H1 (cell line): ENCODE results near the gene CTIF. TPM values are rescaled to one million over a fixed set of nuclear protein-coding genes. Genes with fewer than 3 reads are reported as not detected.

Experiments
- CTCF ChIA-PET: fragments of 300-600 bp; sonication (Branson Sonifier 250); formaldehyde crosslinking; loops from one replicate; lab custom pipeline; 2021; ENCODE audit not compliant: partially characterized antibody; lab: Charles Lee
- POLR2A ChIA-PET: fragments of 300-600 bp; sonication (Branson Sonifier 250); formaldehyde crosslinking; loops from one replicate; lab custom pipeline; 2021; ENCODE audit warnings: inconsistent platforms; ENCODE audit not compliant: partially characterized antibody; lab: Charles Lee
- DNase-seq, 2 experiments: peaks; one replicate each; pipeline versions ENCODE4 v3.0.0 to v3.0.0-alpha.2; 2010 to 2022; ENCODE audit warnings: low spot score in 2 of 2, low read depth in 1 of 2, mixed read lengths in 1 of 2
- FAIRE-seq: peaks from 2 replicates; lab custom pipeline; 2011; peaks lifted over from hg19 to GRCh38; lab: Jason Lieb, UNC
- H2AFZ ChIP-seq: 2 replicates; pipeline ENCODE4 v1.8.1; 2012; ENCODE audit warnings: low read length, inconsistent platforms
- H2AK5ac ChIP-seq: 2 replicates; pipeline ENCODE4 v1.6.1; 2013; ENCODE audit warnings: low read depth, low read length
- H2BK120ac ChIP-seq: replicated peaks from 2 replicates; pipeline ENCODE3; 2013; ENCODE audit warnings: low read depth, low read length, inconsistent platforms
- H2BK12ac ChIP-seq: 2 replicates; pipeline ENCODE4 v1.6.1; 2013; ENCODE audit warnings: low read depth, low read length
- H2BK15ac ChIP-seq: 2 replicates; pipeline ENCODE4 v1.6.1; 2013; ENCODE audit warnings: low read length
- H2BK20ac ChIP-seq: 2 replicates; pipeline ENCODE4 v1.6.1; 2013; ENCODE audit warnings: low read length
- H2BK5ac ChIP-seq: 2 replicates; pipeline ENCODE4 v1.6.1; 2013; ENCODE audit warnings: low read depth, low read length
- H3K14ac ChIP-seq: 2 replicates; pipeline ENCODE4 v1.6.1; 2013; ENCODE audit warnings: inconsistent platforms; ENCODE audit not compliant: insufficient read length
- H3K18ac ChIP-seq: 2 replicates; pipeline ENCODE4 v1.6.1; 2013; ENCODE audit warnings: low read length; ENCODE audit errors: extremely low read depth
- H3K23ac ChIP-seq: 2 replicates; pipeline ENCODE4 v1.6.1; 2013; ENCODE audit warnings: inconsistent platforms; ENCODE audit not compliant: insufficient read length
- H3K23me2 ChIP-seq: 2 replicates; pipeline ENCODE4 v1.6.1; 2013; ENCODE audit warnings: low read depth, low read length
- H3K27ac ChIP-seq: 2 replicates; pipeline ENCODE4 v1.6.1; 2011; ENCODE audit warnings: low read depth, low read length, inconsistent platforms
- H3K27me3 ChIP-seq, 4 experiments: replicated peaks in 1 of 4; 1 replicate in 1 of 4; 2 replicates in 3 of 4; pipeline versions ENCODE4 v1.6.1 to v1.8.1; 2011 to 2013; ENCODE audit warnings: low read length in 3 of 4, mild to moderate bottlenecking in 3 of 4, inconsistent platforms in 2 of 4, mixed read lengths in 2 of 4, moderate library complexity in 1 of 4; ENCODE audit not compliant: control insufficient read depth in 3 of 4, insufficient read depth in 3 of 4; ENCODE audit errors: extremely low read depth in 1 of 4
- H3K36me3 ChIP-seq, 4 experiments: 2 replicates each; pipeline versions ENCODE4 v1.6.1 to v1.8.1; 2011 to 2013; ENCODE audit warnings: mild to moderate bottlenecking in 4 of 4, low read length in 3 of 4, moderate library complexity in 2 of 4, control low read depth in 1 of 4, inconsistent platforms in 1 of 4; ENCODE audit not compliant: insufficient read depth in 4 of 4, control insufficient read depth in 2 of 4
- H3K4ac ChIP-seq: replicated peaks from 2 replicates; pipeline ENCODE3; 2013; ENCODE audit warnings: low read length, low read depth, mixed read lengths, inconsistent platforms; ENCODE audit not compliant: insufficient read length
- H3K4me1 ChIP-seq, 4 experiments: replicated peaks in 1 of 4; 1 replicate in 1 of 4; 2 replicates in 3 of 4; pipeline versions ENCODE4 v1.6.1 to v1.8.1; 2011 to 2013; ENCODE audit warnings: low read length in 3 of 4, inconsistent platforms in 2 of 4, mixed read lengths in 1 of 4; ENCODE audit not compliant: insufficient read depth in 4 of 4, control insufficient read depth in 3 of 4
- H3K4me2 ChIP-seq, 2 experiments: 2 replicates each; pipeline versions ENCODE4 v1.6.1 to v1.8.1; 2011 to 2013; ENCODE audit warnings: low read depth in 2 of 2, low read length in 2 of 2, control low read depth in 1 of 2, inconsistent platforms in 1 of 2, mild to moderate bottlenecking in 1 of 2; ENCODE audit not compliant: insufficient read depth in 1 of 2
- H3K4me3 ChIP-seq, 4 experiments: fragments of 200-600, 300-600 bp in 1 of 4; sonication (generic), shearing (Covaris generic), sonication (Bioruptor Twin) in 1 of 4; 2 replicates each; pipeline versions ENCODE4 v1.5.1 to v1.8.1; 2011 to 2016; ENCODE audit warnings: low read length in 4 of 4, low read depth in 3 of 4, control low read depth in 2 of 4, inconsistent platforms in 2 of 4, mild to moderate bottlenecking in 2 of 4, mixed read lengths in 1 of 4, moderate library complexity in 1 of 4; ENCODE audit not compliant: insufficient read depth in 2 of 4; ENCODE audit errors: extremely low read depth in 1 of 4
- H3K56ac ChIP-seq: replicated peaks from 2 replicates; pipeline ENCODE3; 2013; ENCODE audit warnings: low read depth, mild to moderate bottlenecking, mixed read lengths, low read length, inconsistent platforms; ENCODE audit not compliant: insufficient read length
- H3K79me1 ChIP-seq: 2 replicates; pipeline ENCODE4 v1.6.1; 2013; ENCODE audit warnings: low read depth, low read length, control low read depth
- H3K79me2 ChIP-seq, 2 experiments: 2 replicates each; pipeline versions ENCODE4 v1.6.1 to v1.8.1; 2012 to 2013; ENCODE audit warnings: low read length in 2 of 2, mild to moderate bottlenecking in 2 of 2, inconsistent platforms in 1 of 2; ENCODE audit not compliant: insufficient read depth in 2 of 2, control insufficient read depth in 1 of 2
- H3K9ac ChIP-seq, 4 experiments: replicated peaks in 1 of 4; 1 replicate in 1 of 4; 2 replicates in 3 of 4; pipeline versions ENCODE4 v1.6.1 to v1.8.1; 2011 to 2013; ENCODE audit warnings: low read depth in 3 of 4, low read length in 3 of 4, control low read depth in 2 of 4, mild to moderate bottlenecking in 2 of 4, moderate library complexity in 2 of 4, inconsistent platforms in 1 of 4; ENCODE audit errors: extremely low read depth in 1 of 4
- H3K9me3 ChIP-seq, 2 experiments: 2 replicates each; pipeline versions ENCODE4 v1.6.1 to v1.8.1; 2012 to 2013; ENCODE audit warnings: mild to moderate bottlenecking in 2 of 2, moderate library complexity in 2 of 2, control low read depth in 1 of 2, inconsistent platforms in 1 of 2, low read depth in 1 of 2, low read length in 1 of 2, mixed read lengths in 1 of 2; ENCODE audit not compliant: insufficient read depth in 2 of 2
- H4K20me1 ChIP-seq, 2 experiments: replicated peaks in 1 of 2; 2 replicates each; pipeline versions ENCODE3 to v1.8.1; 2011 to 2013; ENCODE audit warnings: inconsistent platforms in 2 of 2, low read length in 2 of 2, mild to moderate bottlenecking in 1 of 2; ENCODE audit not compliant: insufficient read depth in 2 of 2, control insufficient read depth in 1 of 2
- H4K5ac ChIP-seq: 2 replicates; pipeline ENCODE4 v1.6.1; 2013; ENCODE audit warnings: low read length, low read depth, mixed read lengths, inconsistent platforms; ENCODE audit not compliant: insufficient read length
- H4K8ac ChIP-seq: 2 replicates; pipeline ENCODE4 v1.8.0; 2013; ENCODE audit warnings: mild to moderate bottlenecking, moderate library complexity, low read length, inconsistent platforms; ENCODE audit not compliant: insufficient read depth; ENCODE audit errors: extremely low read depth
- H4K91ac ChIP-seq: replicated peaks from 2 replicates; pipeline ENCODE3; 2013; ENCODE audit warnings: low read length, mixed read lengths, inconsistent platforms; ENCODE audit not compliant: insufficient read length
- BACH1 ChIP-seq: IDR thresholded peaks from 2 replicates; pipeline ENCODE4 v1.6.1; 2012; ENCODE audit warnings: low read length, improper control_type of control experiment
- FOSL1 ChIP-seq: IDR thresholded peaks from 2 replicates; pipeline ENCODE4 v1.6.1; 2011; ENCODE audit warnings: mild to moderate bottlenecking, low read depth, low read length, moderate library complexity; ENCODE audit not compliant: insufficient read depth
- KDM5A ChIP-seq: fragments of 200-600 bp; IDR thresholded peaks from 2 replicates; pipeline ENCODE4 v1.7.1; 2012; ENCODE audit warnings: mild to moderate bottlenecking, low read length, inconsistent platforms, mixed read lengths
- NANOG ChIP-seq: IDR thresholded peaks from 2 replicates; pipeline ENCODE4 v1.6.1; 2011; ENCODE audit warnings: low read length, low read depth, mild to moderate bottlenecking, inconsistent platforms; ENCODE audit not compliant: insufficient read depth, poor library complexity, severe bottlenecking
- NRF1 ChIP-seq: IDR thresholded peaks from 2 replicates; pipeline ENCODE4 v1.6.1; 2011; ENCODE audit warnings: mild to moderate bottlenecking, low read depth, low read length, improper control_type of control experiment
- RXRA ChIP-seq: IDR thresholded peaks from 2 replicates; pipeline ENCODE4 v1.6.1; 2011; ENCODE audit warnings: low read depth, mild to moderate bottlenecking, low read length, moderate library complexity; ENCODE audit not compliant: insufficient read depth
- SAP30 ChIP-seq: fragments of 300-600 bp; sonication (generic); IDR thresholded peaks from 2 replicates; pipeline ENCODE4 v1.7.1; 2012; ENCODE audit warnings: low read length, moderate library complexity, mild to moderate bottlenecking, inconsistent platforms; ENCODE audit not compliant: insufficient read depth, insufficient replicate concordance
- TBP ChIP-seq: IDR thresholded peaks from 2 replicates; pipeline ENCODE4 v1.6.1; 2011; ENCODE audit warnings: low read depth, low read length, improper control_type of control experiment
- TEAD4 ChIP-seq: IDR thresholded peaks from 2 replicates; pipeline ENCODE4 v1.6.1; 2012; ENCODE audit warnings: low read depth, low read length, inconsistent platforms, mixed read lengths
- ZNF274 ChIP-seq: IDR thresholded peaks from 2 replicates; pipeline ENCODE4 v1.7.0; 2012; ENCODE audit warnings: low read length, borderline replicate concordance; ENCODE audit errors: extremely low read depth
- WGBS, 2 experiments: shearing (Covaris generic) in 1 of 2; methylation state at CpG; one replicate each; pipeline versions ENCODE4 v1.1.6 to v1.1.7; 2013 to 2015; ENCODE audit warnings: low lambda C conversion rate in 2 of 2, mixed read lengths in 2 of 2, inconsistent platforms in 1 of 2, low coverage in 1 of 2, missing lambda C conversion rate in 1 of 2; ENCODE audit not compliant: insufficient replicate concordance in 2 of 2, insufficient coverage in 1 of 2, insufficient read length in 1 of 2; ENCODE audit errors: extremely low coverage in 1 of 2, missing lambda C conversion rate in 1 of 2; 5-methylcytosine and 5-hydroxymethylcytosine counted together
- polyA plus RNA-seq, 7 experiments: library from polyadenylated mRNA; depleted of rRNA in 3 of 7; stranded (reverse) in 5 of 7; unstranded in 2 of 7; fragments of >200 nt in 5 of 7; fragments of 200-250 nt in 2 of 7; gene quantifications; 1 replicate in 5 of 7; 2 replicates in 1 of 7; 4 replicates in 1 of 7; pipeline versions ENCODE4 v1.2.1 to v1.2.3, GENCODE V29; 2011 to 2013; ENCODE audit warnings: missing spikeins in 2 of 7, mixed read lengths in 2 of 7
- total RNA-seq: library from RNA; stranded (reverse); fragmentation: NEBNext Ultra II Directional; extraction: Animal tissue kit (Norgen Biotek cat#: 25700); gene quantifications from 2 replicates; pipeline ENCODE4 v1.2.1, GENCODE V29; 2021

Gene CTIF
- total and polyA plus RNA-seq, 2 of the 8 experiments (the other 6 are each of a cell fraction or from before 2014, with no cell fraction given), result 9.0 to 17.8 TPM

DNA sequence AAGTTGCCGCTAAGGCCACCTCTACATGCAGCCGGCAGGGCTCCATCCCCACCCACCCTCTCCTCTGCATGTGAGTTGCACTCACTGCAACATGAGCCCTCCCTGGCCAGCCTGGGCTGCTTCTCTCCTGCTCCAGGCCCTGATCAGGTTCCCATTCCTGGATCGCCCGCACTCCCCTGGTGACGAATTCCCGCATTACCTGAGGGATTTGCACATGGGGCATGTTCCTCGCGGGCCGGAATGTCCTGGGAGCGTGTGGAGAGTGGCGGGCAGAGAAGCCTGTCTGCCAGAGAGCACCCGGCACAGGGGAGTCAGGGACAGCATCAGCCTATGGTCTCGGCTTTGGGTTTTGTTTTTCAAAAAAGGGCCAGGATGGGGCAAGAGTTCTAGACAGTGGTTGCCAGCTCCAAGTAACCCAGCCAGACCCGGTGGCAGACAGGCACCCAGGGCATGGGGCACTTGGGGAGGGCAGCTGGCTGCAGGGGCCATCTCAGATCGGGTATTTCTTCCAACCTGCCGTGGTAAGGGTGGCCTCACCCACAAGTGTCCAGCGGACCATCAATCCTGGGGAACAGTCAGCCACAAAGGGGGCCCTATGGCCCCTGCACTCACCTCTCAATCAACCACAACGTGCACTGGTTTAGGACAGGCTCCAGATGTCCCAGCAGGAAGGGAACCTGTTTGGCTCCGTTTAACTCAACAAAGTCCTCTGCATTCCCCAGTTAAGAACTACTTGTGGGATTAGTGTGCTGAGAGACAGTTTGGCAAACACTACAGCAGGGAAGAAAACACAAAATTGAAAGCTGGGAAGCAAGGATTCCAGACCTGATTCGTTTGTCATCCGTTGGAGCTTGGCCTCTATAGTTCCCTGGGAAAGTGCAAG is 224.2 kb downstream of the CTIF start:
- H4K91ac ChIP-seq, result no peak overlapping the region
- no peak overlapping the region for H2BK15ac ChIP-seq
- no peaks in the 10 kb centered on the region for H3K23me2 ChIP-seq
- H4K8ac ChIP-seq, result no peak overlapping the region
- no peak overlapping the region for H3K18ac ChIP-seq
- ChIA-PET CTCF (interaction anchor here (1.0 to 3.1 kb wide), 5 partner anchors 11 to 98 kb away, joined by 3 to 9 read pairs (median 5); no protein-coding TSS in a partner anchor), POLR2A (no interaction called here)
- no peak overlapping the region for H2AK5ac ChIP-seq
- H3K79me1 ChIP-seq, result no peaks in the 10 kb centered on the region
- no peaks in the 10 kb centered on the region for H3K79me2 ChIP-seq
- WGBS, 2 experiments, result 88% methylated on average over 20 of the region's 21 CpGs; no CpG with 5 or more reads in 1 of the 2 experiments
- H3K4me2 ChIP-seq, result no peak overlapping the region
- peaks cover 0 to 7% (median 1%) of the 10 kb centered on the region in 4 experiments; a peak in 5 of 8 replicates for H3K36me3 ChIP-seq
- DNase-seq (no peak), FAIRE-seq (no peak)
- no peak overlapping the region for H3K9ac ChIP-seq
- H2BK12ac ChIP-seq, result no peak overlapping the region
- no peak overlapping the region for H4K5ac ChIP-seq
- no peak overlapping the region for H2BK20ac ChIP-seq
- no peak overlapping the region for H2BK5ac ChIP-seq
- no peak overlapping the region for H3K14ac ChIP-seq
- H3K27me3 ChIP-seq, result no peaks in the 10 kb centered on the region
- H3K56ac ChIP-seq, result no peak overlapping the region
- no peak overlapping the region for H3K27ac ChIP-seq
- H3K4me1 ChIP-seq, result peaks cover 0 to 7% (median 1%) of the 10 kb centered on the region in 4 experiments; a peak in 2 of 7 replicates
- H2BK120ac ChIP-seq, result no peak overlapping the region
- H4K20me1 ChIP-seq, result peaks cover 0 to 4% of the 10 kb centered on the region in 2 experiments
- no peak overlapping the region for H3K4me3 ChIP-seq
- no peak overlapping the region for H2AFZ ChIP-seq
- H3K9me3 ChIP-seq, result no peaks in the 10 kb centered on the region
- TF ChIP-seq NRF1 (no peak), ZNF274 (no peak), BACH1 (no peak), TEAD4 (no peak), TBP (no peak), KDM5A (no peak), SAP30 (no peak), FOSL1 (no peak), NANOG (no peak), RXRA (no peak)
- no peak overlapping the region for H3K23ac ChIP-seq
- H3K4ac ChIP-seq, result no peak overlapping the region
